H9 (cell line): ENCODE results near the gene POLDIP3. TPM values are rescaled to one million over a fixed set of nuclear protein-coding genes. Genes with fewer than 3 reads are reported as not detected.

Experiments used
- DNase-seq: peaks from one replicate; pipeline ENCODE4 v3.0.0-alpha.2; 2017
- H2AFZ ChIP-seq: one replicate; pipeline ENCODE4 v1.6.1; 2013; ENCODE audit warnings: mild to moderate bottlenecking, low read length, control low read depth, moderate library complexity
- H2AK5ac ChIP-seq: 2 replicates; pipeline ENCODE4 v1.6.1; 2013; ENCODE audit warnings: low read length, control low read depth, mixed read lengths; ENCODE audit not compliant: insufficient read length
- H2BK120ac ChIP-seq: one replicate; pipeline ENCODE4 v1.6.1; 2013; ENCODE audit warnings: low read depth, mild to moderate bottlenecking, low read length, control low read depth, inconsistent platforms; ENCODE audit not compliant: poor library complexity, severe bottlenecking
- H2BK12ac ChIP-seq: 2 replicates; pipeline ENCODE4 v1.6.1; 2013; ENCODE audit warnings: low read length, control low read depth, mixed read lengths, low read depth; ENCODE audit not compliant: insufficient read length
- H2BK15ac ChIP-seq: 2 replicates; pipeline ENCODE4 v1.6.1; 2013; ENCODE audit warnings: low read depth, low read length, control low read depth
- H2BK20ac ChIP-seq: one replicate; pipeline ENCODE4 v1.6.1; 2013; ENCODE audit warnings: low read depth, mild to moderate bottlenecking, low read length, control low read depth, inconsistent platforms; ENCODE audit not compliant: poor library complexity, severe bottlenecking
- H2BK5ac ChIP-seq: 2 replicates; pipeline ENCODE4 v1.6.1; 2013; ENCODE audit warnings: low read length, control low read depth, mixed read lengths; ENCODE audit not compliant: insufficient read length
- H3K14ac ChIP-seq: 2 replicates; pipeline ENCODE4 v1.6.1; 2013; ENCODE audit warnings: low read length, control low read depth; ENCODE audit not compliant: insufficient read depth
- H3K18ac ChIP-seq: 2 replicates; pipeline ENCODE4 v1.6.1; 2013; ENCODE audit warnings: low read depth, mild to moderate bottlenecking, mixed read lengths, low read length, control low read depth; ENCODE audit not compliant: insufficient read length
- H3K23ac ChIP-seq: 2 replicates; pipeline ENCODE4 v1.6.1; 2013; ENCODE audit warnings: low read length, control low read depth, mixed read lengths, low read depth; ENCODE audit not compliant: insufficient read length
- H3K23me2 ChIP-seq: 2 replicates; pipeline ENCODE4 v1.6.1; 2013; ENCODE audit warnings: low read depth, mild to moderate bottlenecking, mixed read lengths, low read length, control low read depth; ENCODE audit not compliant: insufficient read length, poor library complexity, severe bottlenecking
- H3K27ac ChIP-seq: 2 replicates; pipeline ENCODE4 v1.5.1; 2013; ENCODE audit warnings: low read length, control low read depth, mixed read lengths, low read depth; ENCODE audit not compliant: insufficient read length
- H3K27me3 ChIP-seq: 2 replicates; pipeline ENCODE4 v1.6.1; 2013; ENCODE audit warnings: low read length, control low read depth, inconsistent platforms; ENCODE audit not compliant: insufficient read depth
- H3K4ac ChIP-seq: 2 replicates; pipeline ENCODE4 v1.6.1; 2013; ENCODE audit warnings: low read depth, mild to moderate bottlenecking, control low read depth, inconsistent platforms, low read length, moderate library complexity
- H3K4me1 ChIP-seq: 2 replicates; pipeline ENCODE4 v1.6.1; 2013; ENCODE audit warnings: low read length, control low read depth, inconsistent platforms; ENCODE audit not compliant: insufficient read depth
- H3K4me2 ChIP-seq: 2 replicates; pipeline ENCODE4 v1.6.1; 2013; ENCODE audit warnings: low read length, control low read depth, mixed read lengths; ENCODE audit not compliant: insufficient read length, insufficient read depth
- H3K56ac ChIP-seq: 2 replicates; pipeline ENCODE4 v1.6.1; 2013; ENCODE audit warnings: low read depth, mild to moderate bottlenecking, mixed read lengths, low read length, control low read depth; ENCODE audit not compliant: insufficient read length
- H3K79me1 ChIP-seq: 2 replicates; pipeline ENCODE4 v1.6.1; 2013; ENCODE audit warnings: low read depth, mild to moderate bottlenecking, moderate library complexity, low read length, control low read depth, inconsistent platforms; ENCODE audit not compliant: insufficient read depth, poor library complexity, severe bottlenecking
- H3K79me2 ChIP-seq: 2 replicates; pipeline ENCODE4 v1.6.1; 2013; ENCODE audit warnings: low read length, control low read depth, inconsistent platforms; ENCODE audit not compliant: insufficient read depth
- H3K9ac ChIP-seq: 2 replicates; pipeline ENCODE4 v1.6.1; 2013; ENCODE audit warnings: low read length, control low read depth, mixed read lengths; ENCODE audit not compliant: insufficient read length; ENCODE audit errors: extremely low read depth
- H3K9me3 ChIP-seq: one replicate; pipeline ENCODE4 v1.6.1; 2013; ENCODE audit warnings: low read depth, low read length, inconsistent platforms; ENCODE audit not compliant: control insufficient read depth
- H3T11ph ChIP-seq: one replicate; pipeline ENCODE4 v1.6.1; 2013; ENCODE audit warnings: mild to moderate bottlenecking, low read length, control low read depth, inconsistent platforms
- H4K20me1 ChIP-seq: one replicate; pipeline ENCODE4 v1.6.1; 2013; ENCODE audit not compliant: control insufficient read depth, insufficient read length, insufficient read depth
- H4K5ac ChIP-seq: 2 replicates; pipeline ENCODE4 v1.6.1; 2013; ENCODE audit warnings: low read depth, mild to moderate bottlenecking, mixed read lengths, low read length, control low read depth; ENCODE audit not compliant: insufficient read length
- H4K8ac ChIP-seq: replicated peaks from 2 replicates; pipeline ENCODE4 v1.6.1; 2013; ENCODE audit warnings: low read length, control low read depth, mixed read lengths, low read depth; ENCODE audit not compliant: insufficient read length
- H4K91ac ChIP-seq: 2 replicates; pipeline ENCODE4 v1.6.1; 2013; ENCODE audit warnings: low read depth, mild to moderate bottlenecking, moderate library complexity, mixed read lengths, low read length, control low read depth; ENCODE audit not compliant: insufficient read length
- H3K27ac Mint-ChIP-seq, 3 experiments: 2 replicates in 2 of 3; 3 replicates in 1 of 3; pipeline ENCODE4 v1.8.0; 2020 to 2021; ENCODE audit warnings: mixed read lengths in 3 of 3, mild to moderate bottlenecking in 1 of 3, moderate library complexity in 1 of 3
- H3K27me3 Mint-ChIP-seq: 2 replicates; pipeline ENCODE4 v1.8.0; 2021; ENCODE audit warnings: low read depth, mild to moderate bottlenecking, moderate library complexity, mixed read lengths
- H3K36me3 Mint-ChIP-seq, 3 experiments: 2 replicates in 2 of 3; 3 replicates in 1 of 3; pipeline ENCODE4 v1.8.0; 2020 to 2021; ENCODE audit warnings: low read depth in 3 of 3, mixed read lengths in 3 of 3; ENCODE audit not compliant: insufficient read depth in 1 of 3
- H3K4me1 Mint-ChIP-seq, 2 experiments: 2 replicates each; pipeline ENCODE4 v1.8.0; 2020; ENCODE audit warnings: mixed read lengths in 2 of 2
- H3K4me3 Mint-ChIP-seq, 2 experiments: 2 replicates in 1 of 2; 3 replicates in 1 of 2; pipeline ENCODE4 v1.8.0; 2020 to 2021; ENCODE audit warnings: mild to moderate bottlenecking in 2 of 2, mixed read lengths in 2 of 2, moderate library complexity in 1 of 2
- H3K9me3 Mint-ChIP-seq, 2 experiments: 2 replicates in 1 of 2; 3 replicates in 1 of 2; pipeline ENCODE4 v1.8.0; 2020; ENCODE audit warnings: mild to moderate bottlenecking in 2 of 2, mixed read lengths in 2 of 2, moderate library complexity in 1 of 2
- CTCF ChIP-seq: fragments of 200-600 bp; sonication (generic); conservative IDR thresholded peaks from 3 replicates; pipeline ENCODE4 v1.8.0; 2021; ENCODE audit warnings: antibody characterized with exemption, mild to moderate bottlenecking
- WGBS: extraction: QIAGEN DNeasy Blood & Tissue Kit; methylation state at CpG from one replicate; pipeline ENCODE4 v1.1.7; 2013; ENCODE audit warnings: missing lambda C conversion rate, low lambda C conversion rate, mixed read lengths; ENCODE audit not compliant: insufficient read length; ENCODE audit errors: extremely low coverage; 5-methylcytosine and 5-hydroxymethylcytosine counted together
- total RNA-seq: library from RNA; stranded (reverse); gene quantifications from 2 replicates; pipeline ENCODE4 v1.2.1, GENCODE V29; 2021

The POLDIP3 gene
- total RNA-seq, 1 experiment from 2014 or later, result 90.8 TPM

DNA sequence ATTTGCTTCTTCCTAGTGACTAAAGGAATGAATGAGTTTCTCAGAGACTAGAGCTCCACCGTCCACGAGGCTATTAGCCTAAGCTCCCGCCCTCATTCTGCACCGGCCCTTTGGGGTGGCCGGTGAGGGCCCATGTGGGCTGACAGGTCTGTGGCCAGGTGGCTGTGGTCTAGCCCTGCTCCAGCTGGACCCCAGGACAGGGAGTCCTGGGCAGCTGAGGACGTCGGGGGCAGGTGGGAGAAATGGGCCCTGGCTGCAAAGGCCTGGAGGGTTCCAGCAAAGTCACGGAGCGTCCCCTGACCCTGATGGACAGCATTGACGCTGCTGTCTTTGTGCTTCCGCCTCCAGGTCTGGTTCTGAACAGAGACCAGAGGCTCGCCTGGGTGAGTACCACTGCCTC lies 48.7 kb downstream of the POLDIP3 start:
- Histone ChIP-seq H2BK5ac (no peak overlapping the region), H3K4ac (no peak overlapping the region), H3K14ac (no peak overlapping the region; the same call in 1 of the 2 replicates), H4K5ac (no peak overlapping the region), H4K91ac (no peak overlapping the region), H3K4me2 (no peak overlapping the region), H3K4me1 (peaks cover 4% of the 10 kb centered on the region; the same call in 1 of the 2 replicates), H3K56ac (no peak overlapping the region), H3K79me1 (no peaks in the 10 kb centered on the region), H2BK12ac (no peak overlapping the region), H4K8ac (no peak overlapping the region), H3K23me2 (no peaks in the 10 kb centered on the region), H3K18ac (no peak overlapping the region), H3K27ac (no peak overlapping the region), H4K20me1 (no peaks in the 10 kb centered on the region), H2AFZ (no peak overlapping the region), H3K27me3 (no peaks in the 10 kb centered on the region), H2BK20ac (no peak overlapping the region), H3T11ph (no peak overlapping the region), H2BK120ac (no peak overlapping the region), H3K9me3 (no peaks in the 10 kb centered on the region), H3K79me2 (no peaks in the 10 kb centered on the region), H3K9ac (no peak overlapping the region), H3K23ac (no peak overlapping the region), H2BK15ac (no peak overlapping the region), H2AK5ac (no peak overlapping the region)
- Mint-ChIP-seq H3K9me3 (peaks cover 0 to 3% of the 10 kb centered on the region in 2 experiments; a peak in 1 of 5 replicates), H3K27ac (no peak overlapping the region), H3K27me3 (peaks cover 19% of the 10 kb centered on the region), H3K36me3 (peaks cover 0 to 13% (median 7%) of the 10 kb centered on the region in 3 experiments), H3K4me1 (peaks cover 8 to 21% of the 10 kb centered on the region in 2 experiments), H3K4me3 (no peak overlapping the region)
- WGBS, result no CpG with 5 or more reads among the region's 12 CpGs
- TF ChIP-seq CTCF, result no peak
- DNase-seq, result no peak
